Measurements from ENCODE around the gene FGF2.

FGF2 gene

GRCh38 chr4:122901247-122902010, 74.8 kb downstream of the FGF2 start:
- no peak overlapping the region for H3K4me3 ChIP-seq (ENCODE audit: low read depth, low read length)
- TF ChIP-seq, protein P1, sequence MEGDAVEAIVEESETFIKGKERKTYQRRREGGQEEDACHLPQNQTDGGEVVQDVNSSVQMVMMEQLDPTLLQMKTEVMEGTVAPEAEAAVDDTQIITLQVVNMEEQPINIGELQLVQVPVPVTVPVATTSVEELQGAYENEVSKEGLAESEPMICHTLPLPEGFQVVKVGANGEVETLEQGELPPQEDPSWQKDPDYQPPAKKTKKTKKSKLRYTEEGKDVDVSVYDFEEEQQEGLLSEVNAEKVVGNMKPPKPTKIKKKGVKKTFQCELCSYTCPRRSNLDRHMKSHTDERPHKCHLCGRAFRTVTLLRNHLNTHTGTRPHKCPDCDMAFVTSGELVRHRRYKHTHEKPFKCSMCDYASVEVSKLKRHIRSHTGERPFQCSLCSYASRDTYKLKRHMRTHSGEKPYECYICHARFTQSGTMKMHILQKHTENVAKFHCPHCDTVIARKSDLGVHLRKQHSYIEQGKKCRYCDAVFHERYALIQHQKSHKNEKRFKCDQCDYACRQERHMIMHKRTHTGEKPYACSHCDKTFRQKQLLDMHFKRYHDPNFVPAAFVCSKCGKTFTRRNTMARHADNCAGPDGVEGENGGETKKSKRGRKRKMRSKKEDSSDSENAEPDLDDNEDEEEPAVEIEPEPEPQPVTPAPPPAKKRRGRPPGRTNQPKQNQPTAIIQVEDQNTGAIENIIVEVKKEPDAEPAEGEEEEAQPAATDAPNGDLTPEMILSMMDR (IDR thresholded peaks at IDR 0.05; ENCODE audit: borderline replicate concordance, insufficient read depth, low read depth, low read length) = no peak

GRCh38 chr4:122903766-122904288, 77.2 kb downstream of the FGF2 start:
- TF ChIP-seq, protein P1 (IDR thresholded peaks at IDR 0.05; ENCODE audit: borderline replicate concordance, insufficient read depth, low read depth, low read length) = no peak
- no peak overlapping the region for H3K4me3 ChIP-seq (ENCODE audit: low read depth, low read length)

DNA sequence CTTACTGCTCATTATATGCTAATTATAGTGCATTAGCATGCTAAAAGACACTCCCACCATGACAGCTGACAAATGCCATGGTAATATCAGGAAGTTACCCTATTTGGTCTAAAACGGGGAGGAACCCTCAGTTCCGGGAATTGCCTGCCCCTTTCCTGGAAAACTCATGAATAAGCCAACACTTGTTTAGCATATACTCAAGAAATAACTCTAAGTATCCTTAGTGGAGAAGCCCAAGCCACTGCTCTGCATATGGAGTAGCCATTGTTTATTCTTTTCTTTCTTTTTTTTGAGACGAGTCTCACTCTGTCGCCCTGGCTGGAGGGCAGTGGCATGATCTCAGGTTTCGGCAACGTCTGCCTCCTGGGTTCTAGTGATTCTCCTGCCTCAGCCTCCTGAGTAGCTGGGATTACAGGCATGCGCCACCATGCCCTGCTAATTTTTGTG, 80.3 kb downstream of the FGF2 start:
- H3K4me3 ChIP-seq (ENCODE audit: low read depth, low read length) = no peak overlapping the region
- TF ChIP-seq, protein P1 (IDR thresholded peaks at IDR 0.05; ENCODE audit: borderline replicate concordance, insufficient read depth, low read depth, low read length) = no peak

- TF ChIP-seq, protein P1 (IDR thresholded peaks at IDR 0.05; ENCODE audit: borderline replicate concordance, insufficient read depth, low read depth, low read length) = no peak
- no peak overlapping the region for H3K4me3 ChIP-seq (ENCODE audit: low read depth, low read length)
Observed at GRCh38 chr4:122908223-122908622, 81.6 kb downstream of the FGF2 start.

DNA sequence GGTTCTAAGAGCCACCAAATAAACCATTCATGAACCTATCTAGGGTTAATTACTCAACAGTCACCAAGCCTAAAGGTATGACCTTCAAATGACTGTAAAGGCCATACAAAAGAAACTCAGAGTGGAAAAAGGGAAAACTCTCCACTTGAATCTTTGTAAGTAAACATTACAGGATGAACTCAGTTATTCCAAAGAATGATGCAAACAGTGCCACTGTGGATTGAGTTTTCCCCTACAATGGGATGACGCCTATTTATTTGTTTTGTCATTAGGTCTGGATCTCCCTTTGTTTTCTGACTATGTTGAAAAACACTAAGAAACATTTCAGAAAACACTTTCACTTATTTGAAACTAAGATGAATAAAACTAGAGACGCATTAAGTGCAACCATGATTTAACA, 83.1 kb downstream of the FGF2 start:
- no peak overlapping the region for H3K4me3 ChIP-seq (ENCODE audit: low read depth, low read length)
- TF ChIP-seq, protein P1 (IDR thresholded peaks at IDR 0.05; ENCODE audit: borderline replicate concordance, insufficient read depth, low read depth, low read length) = no peak

DNA sequence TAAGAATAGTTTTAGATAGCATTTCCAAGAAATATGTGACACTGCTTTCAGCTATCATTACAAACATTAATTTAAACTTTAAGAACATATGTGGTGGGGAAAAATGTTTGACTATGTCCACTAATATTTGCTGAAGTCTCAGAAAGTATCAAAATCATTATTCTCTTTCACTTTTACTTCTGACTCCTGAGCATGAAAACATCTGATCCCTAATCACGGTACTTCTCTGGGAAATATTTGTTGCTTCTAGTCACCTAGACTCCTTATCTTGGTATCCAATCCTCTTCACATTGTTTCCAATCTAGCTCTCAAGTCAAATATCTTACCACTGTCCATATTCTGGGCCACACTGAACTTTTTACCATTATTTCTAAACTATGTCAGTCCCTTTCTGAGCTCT, 85.0 kb downstream of the FGF2 start:
- TF ChIP-seq, protein P1 (IDR thresholded peaks at IDR 0.05; ENCODE audit: borderline replicate concordance, insufficient read depth, low read depth, low read length) = no peak
- H3K4me3 ChIP-seq (ENCODE audit: low read depth, low read length) = no peak overlapping the region
